Natural killer cell (primary cell): ENCODE data around the gene MCM3AP. TPM values are rescaled to one million over a fixed set of nuclear protein-coding genes. Genes with fewer than 3 reads are reported as not detected.
A peak's percentile ranks its signal among the peaks of the same experiment; 100 is the strongest.

Source experiments
- ATAC-seq, 3 donors: fragments of 150-1000 bp in 2 of 3; fragments of 200-7000 bp in 1 of 3; cut with Tn5 transposase; 1 replicate in 1 of 3; 2 replicates in 2 of 3; pipeline ENCODE4 v1.10.0; 2021; ENCODE audit warnings: mild to moderate bottlenecking in 2 of 3, moderate library complexity in 2 of 3
- DNase-seq, 2 donors: peaks; one replicate each; pipeline versions ENCODE4 v3.0.0 to v3.0.0-alpha.2; 2013 to 2021; ENCODE audit warnings: mixed read lengths in 1 of 2
- H3K27ac ChIP-seq: one replicate; pipeline ENCODE4 v1.5.1; 2013; ENCODE audit warnings: mild to moderate bottlenecking, low read length
- H3K27me3 ChIP-seq: one replicate; pipeline ENCODE4 v1.6.1; 2013; ENCODE audit warnings: low read length; ENCODE audit not compliant: control insufficient read depth, insufficient read depth
- H3K36me3 ChIP-seq: one replicate; pipeline ENCODE4 v1.6.1; 2013; ENCODE audit warnings: low read length; ENCODE audit not compliant: control insufficient read depth, insufficient read depth
- H3K4me1 ChIP-seq: one replicate; pipeline ENCODE4 v1.6.1; 2013; ENCODE audit warnings: low read length; ENCODE audit not compliant: control insufficient read depth, insufficient read depth
- H3K4me3 ChIP-seq: one replicate; pipeline ENCODE4 v1.5.1; 2013; ENCODE audit warnings: low read length
- H3K9me3 ChIP-seq: one replicate; pipeline ENCODE4 v1.6.1; 2013; ENCODE audit warnings: low read length; ENCODE audit not compliant: control insufficient read depth, insufficient read depth
- H3K27ac Mint-ChIP-seq, 2 donors: one replicate each; pipeline ENCODE4 v1.8.0; 2022; ENCODE audit warnings: mild to moderate bottlenecking in 2 of 2, mixed read lengths in 2 of 2, moderate library complexity in 1 of 2
- H3K27me3 Mint-ChIP-seq, 2 donors: one replicate each; pipeline ENCODE4 v1.8.0; 2022; ENCODE audit warnings: low read depth in 2 of 2, mixed read lengths in 2 of 2
- H3K36me3 Mint-ChIP-seq: one replicate; pipeline ENCODE4 v1.8.0; 2022; ENCODE audit warnings: mixed read lengths
- H3K4me1 Mint-ChIP-seq, 2 donors: one replicate each; pipeline ENCODE4 v1.8.0; 2022; ENCODE audit warnings: mixed read lengths in 2 of 2
- H3K4me3 Mint-ChIP-seq: one replicate; pipeline ENCODE4 v1.8.0; 2022; ENCODE audit warnings: mild to moderate bottlenecking, moderate library complexity, mixed read lengths
- H3K9me3 Mint-ChIP-seq, 2 donors: one replicate each; pipeline ENCODE4 v1.8.0; 2022; ENCODE audit warnings: mixed read lengths in 2 of 2
- CTCF ChIP-seq: fragments of 200-600 bp; IDR thresholded peaks from one replicate; pipeline ENCODE4 v1.8.0; 2022; ENCODE audit warnings: antibody characterized with exemption
- WGBS: methylation state at CpG from one replicate; pipeline ENCODE4 v1.1.7; 2013; ENCODE audit warnings: missing lambda C conversion rate; ENCODE audit not compliant: insufficient coverage; 5-methylcytosine and 5-hydroxymethylcytosine counted together
- intact Hi-C: fragments of 100-400 bp; cut with micrococcal nuclease; formaldehyde crosslinking; loops from one replicate; pipeline ENCODE4 v1.14.2; 2022
- total RNA-seq, 4 donors: library from RNA; stranded (reverse); fragments of 120-200 nt in 1 of 4; gene quantifications; one replicate each; pipeline versions ENCODE4 v1.2.3 to v1.2.4, GENCODE V29; 2013 to 2022

MCM3AP gene
- total RNA-seq, 3 donors from 2014 or later (not counting 1 experiment from before 2014, with no cell fraction given) = 143 to 172 (median 159) TPM

DNA sequence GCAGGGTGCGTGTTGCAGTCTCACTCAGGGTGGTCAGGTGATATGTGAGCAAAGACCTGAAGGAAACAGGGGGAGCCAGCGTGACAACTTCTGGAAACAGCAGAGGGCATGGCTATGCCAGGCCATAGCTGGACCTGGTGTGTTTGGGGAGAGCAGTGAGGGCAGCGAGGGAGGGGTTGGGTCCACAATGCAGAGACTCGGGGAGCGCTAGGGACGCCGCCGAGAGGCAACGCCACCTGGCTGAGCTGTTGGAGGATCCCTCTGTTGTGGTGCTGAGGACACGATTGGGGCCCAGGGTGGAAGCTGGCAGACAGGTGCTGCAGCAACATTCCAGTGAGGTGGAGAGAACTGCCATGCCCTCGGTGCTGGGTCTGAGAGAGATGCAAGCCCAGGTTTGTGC lies 30.2 kb downstream of the MCM3AP start:
- Mint-ChIP-seq H3K36me3 (peaks cover 7% of the 10 kb centered on the region), H3K4me3 (no peak overlapping the region), H3K9me3 (no peaks in the 10 kb centered on the region), H3K27me3 (no peaks in the 10 kb centered on the region), H3K27ac (peak overlapping the region; percentile 96 to 97), H3K4me1 (peaks cover 34 to 41% of the 10 kb centered on the region in 2 donors)
- intact Hi-C loops = no loop called here
- H3K4me3 ChIP-seq = no peak overlapping the region
- ATAC-seq (no peak), DNase-seq (no peak)
- no peak for TF ChIP-seq CTCF
- no peaks in the 10 kb centered on the region for H3K9me3 ChIP-seq
- peaks cover 67% of the 10 kb centered on the region for H3K36me3 ChIP-seq
- no peak overlapping the region for H3K27ac ChIP-seq
- H3K27me3 ChIP-seq = no peaks in the 10 kb centered on the region
- peaks cover 29% of the 10 kb centered on the region for H3K4me1 ChIP-seq
- WGBS = 97% methylated on average over 11 of the region's 11 CpGs

DNA sequence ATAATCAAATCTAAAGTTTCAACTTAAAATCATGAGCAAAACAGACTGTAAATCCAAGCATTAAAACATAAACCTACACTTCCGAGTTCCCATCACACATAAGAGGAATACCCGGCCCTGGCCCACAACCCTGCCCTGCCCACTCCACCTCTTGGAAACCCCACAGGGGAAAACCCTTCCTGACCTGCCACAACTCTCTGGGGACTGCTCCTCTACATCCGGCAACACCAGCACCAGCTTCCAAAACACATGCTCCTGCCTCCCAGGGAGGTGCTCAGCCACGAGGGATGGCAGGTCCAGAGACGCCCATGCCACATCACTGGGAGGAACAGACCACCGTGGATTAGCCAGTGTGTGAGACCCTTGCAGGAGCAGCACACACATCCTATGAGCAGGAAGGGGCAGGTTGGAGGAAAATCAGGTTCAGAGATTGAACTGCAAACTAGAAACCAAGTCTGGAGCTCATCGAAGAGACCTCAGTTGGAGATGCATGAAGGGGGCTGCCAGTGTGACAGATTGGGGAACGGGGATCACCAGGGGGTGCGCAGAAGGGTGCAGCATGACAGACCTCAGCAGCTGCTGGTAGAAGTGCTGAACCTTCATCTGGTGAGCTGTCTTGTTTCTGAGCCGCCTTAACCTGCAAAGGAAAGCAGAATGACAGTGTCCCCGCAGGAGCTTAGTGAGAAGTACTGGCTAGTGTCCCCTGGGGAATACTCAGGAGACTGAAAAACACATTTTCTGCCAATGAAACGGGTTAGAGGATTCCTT lies 31.0 kb downstream of the MCM3AP start:
- DNase-seq = no peak
- Histone ChIP-seq H3K36me3 (peaks cover 70% of the 10 kb centered on the region), H3K27ac (peak overlapping the region; percentile 65), H3K4me1 (peaks cover 29% of the 10 kb centered on the region), H3K9me3 (no peaks in the 10 kb centered on the region), H3K4me3 (no peak overlapping the region), H3K27me3 (no peaks in the 10 kb centered on the region)
- no peaks in the 10 kb centered on the region for H3K27me3 Mint-ChIP-seq
- intact Hi-C loops = no loop called here
- peaks cover 41 to 48% of the 10 kb centered on the region in 2 donors for H3K4me1 Mint-ChIP-seq
- no peak for TF ChIP-seq CTCF
- ATAC-seq = no peak
- H3K36me3 Mint-ChIP-seq = peaks cover 15% of the 10 kb centered on the region
- peak overlapping the region; percentile 71 for H3K4me3 Mint-ChIP-seq
- H3K27ac Mint-ChIP-seq = peak overlapping the region; percentile 96 to 97
- H3K9me3 Mint-ChIP-seq = no peaks in the 10 kb centered on the region
- WGBS = 77% methylated on average over 12 of the region's 12 CpGs

- Mint-ChIP-seq H3K4me3 (peak overlapping the region; percentile 71), H3K27ac (peak overlapping the region; percentile 96 to 97), H3K27me3 (no peaks in the 10 kb centered on the region), H3K36me3 (peaks cover 15% of the 10 kb centered on the region), H3K9me3 (no peaks in the 10 kb centered on the region), H3K4me1 (peaks cover 41 to 48% of the 10 kb centered on the region in 2 donors)
- Histone ChIP-seq H3K9me3 (no peaks in the 10 kb centered on the region), H3K4me3 (no peak overlapping the region), H3K4me1 (peaks cover 29% of the 10 kb centered on the region), H3K36me3 (peaks cover 68% of the 10 kb centered on the region), H3K27ac (peak overlapping the region; percentile 65), H3K27me3 (no peaks in the 10 kb centered on the region)
- no peak for TF ChIP-seq CTCF
- DNase-seq (peak; percentile 48 to 77), ATAC-seq (peak; percentile 92 to 93 (median 93))
- intact Hi-C loops = loop anchor here (2.0 kb wide), 1 partner anchor 25 kb away; the partner anchor contains the start of gene LSS
- WGBS = 36% methylated on average over 8 of the region's 8 CpGs
These were observed 31.7 kb downstream of the MCM3AP start for GRCh38 chr21:46253610-46254124.
